Lower leg skin (tissue), 4 donors: ENCODE results near the gene SMOC1. TPM values are rescaled to one million over a fixed set of nuclear protein-coding genes. Genes with fewer than 3 reads are reported as not detected.

Experiments used
- DNase-seq, 2 donors: peaks; one replicate each; pipeline ENCODE4 v3.0.0-alpha.2; 2019; ENCODE audit warnings: low spot score in 2 of 2
- H3K4me3 ChIP-seq: fragments of 200-600 bp; sonication (generic); 2 replicates; pipeline ENCODE4 v1.5.1; 2017; ENCODE audit warnings: mild to moderate bottlenecking, low read depth; ENCODE audit not compliant: poor library complexity, severe bottlenecking
- POLR2A ChIP-seq, 2 donors: fragments of 450-650 bp; IDR thresholded peaks; one replicate each; pipeline ENCODE4 v1.6.1; 2016 to 2017; ENCODE audit warnings: antibody characterized with exemption in 2 of 2, mild to moderate bottlenecking in 1 of 2, moderate library complexity in 1 of 2
- WGBS, 2 donors: methylation state at CpG; one replicate each; pipeline ENCODE4 v1.1.5; 2018; 5-methylcytosine and 5-hydroxymethylcytosine counted together
- intact Hi-C: fragments of 100-400 bp; cut with DNase I; formaldehyde crosslinking; loops from one replicate; pipeline ENCODE4 v1.15.0; 2023; ENCODE audit warnings: low total_unique reads
- total RNA-seq, 4 donors: library from RNA; depleted of rRNA; stranded (reverse); fragments of >200 nt; gene quantifications; one replicate each; pipeline ENCODE4 v1.1.0, GENCODE V29; 2016
- TF ChIP-seq, protein P1 (sequence below), 3 donors: fragments of 450-650 bp; IDR thresholded peaks; one replicate each; pipeline ENCODE4 v1.5.1; 2016; ENCODE audit warnings: antibody characterized with exemption in 3 of 3, mild to moderate bottlenecking in 3 of 3, moderate library complexity in 2 of 3

SMOC1 gene
- total RNA-seq, 4 donors from 2014 or later = 1.1 to 5.4 (median 1.9) TPM

DNA sequence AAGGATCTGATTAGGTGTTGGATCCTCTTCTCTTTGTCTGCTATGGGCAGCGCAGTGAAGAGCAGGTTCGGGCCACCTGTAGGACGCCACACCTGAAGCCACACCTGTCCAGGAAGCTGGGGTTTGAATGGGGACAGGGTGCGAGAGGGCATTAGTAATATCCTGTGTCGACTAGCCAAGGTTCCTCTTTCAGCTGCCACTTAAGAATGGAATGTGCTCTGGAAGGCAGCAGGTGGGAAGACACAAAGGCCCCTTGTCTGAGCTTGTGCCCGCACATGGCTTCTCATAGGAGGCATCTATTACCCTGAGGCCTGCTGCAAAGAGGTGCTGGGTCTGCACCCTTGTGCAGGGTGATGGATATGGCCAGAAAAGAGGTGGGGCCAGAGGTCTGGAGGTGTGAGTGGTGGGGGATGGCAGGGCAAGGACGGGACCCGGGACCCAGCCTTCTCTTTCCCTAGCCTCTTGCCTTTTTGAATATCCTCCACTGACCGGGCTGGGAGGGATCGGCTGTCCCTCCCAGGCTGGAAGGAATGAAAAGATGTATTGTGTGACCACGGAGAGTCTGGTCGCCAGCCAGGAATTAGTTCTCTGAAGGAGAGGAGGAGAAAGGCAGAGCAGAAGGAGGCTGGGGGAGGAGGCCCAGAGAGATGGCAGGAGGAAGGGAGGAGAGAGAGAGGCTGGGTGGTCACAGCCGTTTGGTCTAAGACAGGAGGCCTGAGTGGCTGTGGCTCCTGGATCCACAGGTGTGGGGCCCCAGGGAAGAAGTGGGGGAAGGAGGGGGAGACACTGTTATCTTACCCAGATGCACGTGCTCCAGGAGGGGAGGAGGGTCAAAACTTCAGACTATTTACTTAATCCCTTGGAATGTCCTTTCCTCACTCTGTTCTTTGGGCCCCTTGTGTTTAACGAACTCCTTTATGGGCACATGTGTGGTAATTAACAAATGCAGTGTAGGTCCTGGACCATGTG lies 101.5 kb downstream of the SMOC1 start:
- 49 to 53% methylated on average over 15 of the region's 15 CpGs for WGBS, 2 donors
- TF ChIP-seq POLR2A (IDR thresholded peaks at IDR 0.05) = no peak
- TF ChIP-seq, protein P1, sequence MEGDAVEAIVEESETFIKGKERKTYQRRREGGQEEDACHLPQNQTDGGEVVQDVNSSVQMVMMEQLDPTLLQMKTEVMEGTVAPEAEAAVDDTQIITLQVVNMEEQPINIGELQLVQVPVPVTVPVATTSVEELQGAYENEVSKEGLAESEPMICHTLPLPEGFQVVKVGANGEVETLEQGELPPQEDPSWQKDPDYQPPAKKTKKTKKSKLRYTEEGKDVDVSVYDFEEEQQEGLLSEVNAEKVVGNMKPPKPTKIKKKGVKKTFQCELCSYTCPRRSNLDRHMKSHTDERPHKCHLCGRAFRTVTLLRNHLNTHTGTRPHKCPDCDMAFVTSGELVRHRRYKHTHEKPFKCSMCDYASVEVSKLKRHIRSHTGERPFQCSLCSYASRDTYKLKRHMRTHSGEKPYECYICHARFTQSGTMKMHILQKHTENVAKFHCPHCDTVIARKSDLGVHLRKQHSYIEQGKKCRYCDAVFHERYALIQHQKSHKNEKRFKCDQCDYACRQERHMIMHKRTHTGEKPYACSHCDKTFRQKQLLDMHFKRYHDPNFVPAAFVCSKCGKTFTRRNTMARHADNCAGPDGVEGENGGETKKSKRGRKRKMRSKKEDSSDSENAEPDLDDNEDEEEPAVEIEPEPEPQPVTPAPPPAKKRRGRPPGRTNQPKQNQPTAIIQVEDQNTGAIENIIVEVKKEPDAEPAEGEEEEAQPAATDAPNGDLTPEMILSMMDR (IDR thresholded peaks at IDR 0.05) = no peak
- H3K4me3 ChIP-seq = no peak overlapping the region
- intact Hi-C loops = no loop called here
- no peak for DNase-seq

DNA sequence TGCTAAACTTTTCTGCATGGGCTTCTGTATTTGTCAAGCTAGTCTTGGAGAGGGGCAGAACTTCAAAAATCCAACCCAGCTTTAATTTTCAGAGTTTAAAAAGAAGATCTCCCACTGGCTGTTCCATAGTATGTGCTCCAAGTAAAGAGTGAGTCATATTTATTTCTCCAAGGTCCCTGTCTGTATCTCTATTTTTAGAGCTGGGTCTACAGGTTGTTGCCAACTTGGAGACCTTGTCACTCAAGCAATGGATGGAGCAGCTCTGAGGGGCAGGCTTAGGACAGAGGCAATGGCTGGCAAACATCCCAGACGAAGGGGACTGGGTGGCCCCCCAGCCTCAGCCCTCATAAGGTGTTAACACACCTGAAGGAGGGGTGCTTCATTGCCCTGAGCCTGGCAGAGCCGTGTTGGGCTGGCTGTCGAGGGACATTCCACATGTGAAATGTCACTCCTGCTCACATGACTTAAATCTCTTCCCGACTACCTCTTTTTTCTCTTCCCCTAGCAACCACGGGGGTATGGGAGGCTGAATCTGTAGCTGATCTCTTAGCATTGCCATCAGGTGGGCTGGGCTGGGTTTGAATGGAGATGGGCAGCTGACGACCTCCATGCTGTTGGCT lies 103.1 kb downstream of the SMOC1 start:
- no peak for TF ChIP-seq POLR2A (IDR thresholded peaks at IDR 0.05)
- TF ChIP-seq, protein P1 (IDR thresholded peaks at IDR 0.05) = no peak
- WGBS, 2 donors = 30 to 32% methylated on average over 6 of the region's 6 CpGs
- no peak for DNase-seq
- no peak overlapping the region for H3K4me3 ChIP-seq
- intact Hi-C loops = no loop called here

DNA sequence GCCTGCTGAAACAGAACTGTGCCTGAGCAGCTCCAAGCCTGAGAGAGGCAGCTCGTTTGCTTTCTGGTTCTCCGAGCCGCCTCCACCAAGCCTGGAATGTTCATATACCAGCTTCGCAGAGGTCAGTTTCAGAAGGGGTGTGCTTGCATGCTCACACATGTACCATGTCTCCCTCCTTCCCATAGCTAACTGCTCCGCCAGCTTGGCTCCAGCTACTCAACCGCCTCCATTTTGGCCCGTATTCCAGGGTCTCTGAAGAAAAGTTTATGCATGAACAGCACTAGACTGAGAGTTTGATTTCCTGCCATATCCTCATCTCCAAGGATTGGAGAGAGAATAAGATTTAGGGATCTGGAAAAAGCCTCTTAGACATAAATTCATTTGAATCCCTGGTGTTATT lies 103.7 kb downstream of the SMOC1 start:
- 53 to 56% methylated on average over 7 of the region's 7 CpGs for WGBS, 2 donors
- intact Hi-C loops = no loop called here
- H3K4me3 ChIP-seq = no peak overlapping the region
- no peak for TF ChIP-seq POLR2A (IDR thresholded peaks at IDR 0.05)
- TF ChIP-seq, protein P1 (IDR thresholded peaks at IDR 0.05) = no peak
- DNase-seq = no peak

DNA sequence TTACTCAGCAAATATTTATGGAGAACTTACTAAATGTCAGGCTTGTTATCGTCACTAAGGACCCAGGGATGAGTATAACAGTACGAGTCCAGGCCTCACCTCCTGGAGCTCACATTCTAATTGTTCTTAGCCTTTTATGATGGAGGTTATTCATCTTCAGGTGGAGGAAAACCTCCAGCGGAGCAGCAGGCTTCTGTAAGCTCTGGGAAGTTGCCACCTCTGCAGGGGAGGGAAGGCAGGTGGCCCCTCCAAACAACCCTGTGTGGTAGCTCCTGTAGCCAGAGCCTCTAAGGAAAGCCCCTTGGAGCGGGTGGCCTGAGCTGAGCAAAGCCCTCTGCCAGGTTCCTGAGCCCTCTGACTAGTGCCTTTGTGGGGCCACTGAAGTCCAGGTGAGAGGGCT lies 104.1 kb downstream of the SMOC1 start:
- no peak for DNase-seq
- intact Hi-C loops = no loop called here
- TF ChIP-seq, protein P1 (IDR thresholded peaks at IDR 0.05) = no peak
- no peak for TF ChIP-seq POLR2A (IDR thresholded peaks at IDR 0.05)
- H3K4me3 ChIP-seq = no peak overlapping the region
- 67 to 92% methylated on average over 3 to 4 of the region's 4 CpGs for WGBS, 2 donors

DNA sequence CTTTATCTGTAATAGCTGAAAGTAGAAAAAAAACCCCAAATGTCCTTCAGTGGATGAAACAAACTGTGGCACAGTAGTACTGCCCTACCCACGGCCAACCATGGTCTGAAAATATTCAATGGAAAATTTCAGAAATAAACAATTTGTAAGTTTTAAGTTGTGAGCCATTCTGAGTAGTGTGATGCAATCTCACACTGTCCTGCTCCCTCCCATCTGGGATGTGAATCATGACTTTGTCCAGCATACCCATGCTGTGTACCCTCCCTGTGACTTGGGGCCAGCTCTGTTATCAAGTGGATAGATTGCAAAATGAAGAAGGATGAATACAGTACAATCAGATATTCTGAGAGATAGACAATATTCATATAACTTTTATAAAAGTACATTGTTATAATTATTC lies 106.2 kb downstream of the SMOC1 start:
- DNase-seq = no peak
- 52 to 64% methylated on average over 1 of the region's 1 CpG for WGBS, 2 donors
- TF ChIP-seq, protein P1 (IDR thresholded peaks at IDR 0.05) = no peak
- TF ChIP-seq POLR2A (IDR thresholded peaks at IDR 0.05) = no peak
- intact Hi-C loops = no loop called here
- no peak overlapping the region for H3K4me3 ChIP-seq
